HL-60 (cell line): ENCODE data around the gene HSBP1.

Experiments used
- DNase-seq, 2 experiments: peaks; one replicate each; pipeline ENCODE4 v3.0.0-alpha.2; 2010 to 2020; ENCODE audit warnings: low read depth in 1 of 2, low spot score in 1 of 2
- H3K27ac ChIP-seq: fragments of 250-450 bp; sonication (Bioruptor Pico); replicated peaks from 2 replicates; pipeline ENCODE4 v1.5.1; 2020; ENCODE audit warnings: mild to moderate bottlenecking, moderate library complexity
- H3K27me3 ChIP-seq: fragments of 250-450 bp; sonication (Bioruptor Pico); 2 replicates; pipeline ENCODE4 v1.5.1; 2021; ENCODE audit warnings: mild to moderate bottlenecking, moderate library complexity; ENCODE audit not compliant: insufficient read depth, poor library complexity, severe bottlenecking
- H3K4me3 ChIP-seq: replicated peaks from 2 replicates; pipeline ENCODE4 v1.5.1; 2011; ENCODE audit warnings: mild to moderate bottlenecking, control low read depth, low read length; ENCODE audit not compliant: insufficient read depth
- CTCF ChIP-seq: IDR thresholded peaks from one replicate; pipeline ENCODE4 v1.5.1; 2011; ENCODE audit warnings: low read length, control low read depth, inconsistent platforms; ENCODE audit not compliant: insufficient read depth
- GABPA ChIP-seq: IDR thresholded peaks from 2 replicates; pipeline ENCODE4 v1.6.1; 2012; ENCODE audit warnings: low read depth
- POLR2AphosphoS5 ChIP-seq: IDR thresholded peaks from 2 replicates; pipeline ENCODE4 v1.6.1; 2012; ENCODE audit warnings: low read depth
- REST ChIP-seq: IDR thresholded peaks from 2 replicates; pipeline ENCODE4 v1.6.1; 2012; ENCODE audit warnings: low read depth; ENCODE audit not compliant: insufficient replicate concordance
- SPI1 ChIP-seq: IDR thresholded peaks from 2 replicates; pipeline ENCODE4 v1.6.1; 2012; ENCODE audit warnings: low read depth, mild to moderate bottlenecking, borderline replicate concordance

Gene HSBP1

DNA sequence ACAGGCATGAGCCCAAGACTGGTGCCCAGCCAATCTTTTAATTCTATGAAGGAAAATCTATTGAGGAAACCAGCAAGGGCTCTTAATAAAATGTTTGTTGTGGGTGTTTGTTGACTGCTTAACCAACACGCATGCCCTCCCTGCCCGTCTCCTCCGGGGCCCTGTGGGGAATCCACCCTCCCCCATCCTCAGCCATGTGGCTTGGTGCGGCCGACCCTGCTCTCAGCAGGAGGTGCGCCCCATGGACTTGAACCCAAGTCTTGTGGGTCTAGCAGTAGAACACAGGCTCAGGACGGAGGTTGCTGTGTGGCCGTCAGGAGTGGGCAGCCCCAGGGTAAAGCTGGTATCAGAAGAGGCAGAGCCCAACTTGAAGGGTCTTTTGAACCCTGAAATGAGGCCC lies 46.1 kb downstream of the HSBP1 start:
- no peak for TF ChIP-seq CTCF
- no peak for DNase-seq
- Histone ChIP-seq H3K27ac (no peak overlapping the region), H3K27me3 (peaks cover 2% of the 10 kb centered on the region), H3K4me3 (no peak overlapping the region)

GRCh38 chr16:83854420-83854819 lies 46.6 kb downstream of the HSBP1 start:
- TF ChIP-seq SPI1: no peak
- TF ChIP-seq CTCF: no peak
- TF ChIP-seq REST: no peak
- no peak for TF ChIP-seq POLR2AphosphoS5
- no peak for TF ChIP-seq GABPA
- H3K27me3 ChIP-seq: peaks cover 2% of the 10 kb centered on the region

DNA sequence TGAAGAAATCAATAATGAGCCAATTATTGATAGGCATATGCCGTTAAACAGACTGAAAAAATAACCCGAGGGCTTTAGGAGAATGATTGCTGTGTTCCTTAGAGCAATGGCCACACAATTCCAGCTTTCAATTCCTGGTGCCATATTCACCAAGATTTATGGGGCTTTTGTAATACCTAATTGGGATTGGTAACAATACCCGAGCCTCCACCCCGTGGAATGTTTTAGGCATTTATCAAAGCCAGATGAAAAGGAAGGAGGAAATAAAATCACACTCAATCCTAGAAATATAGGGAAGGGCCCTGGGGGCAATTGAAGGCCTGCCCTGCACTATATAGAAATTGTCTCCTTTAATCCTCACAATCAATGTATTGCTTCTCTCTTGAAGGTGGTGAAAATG lies 49.0 kb downstream of the HSBP1 start:
- DNase-seq: no peak
- no peak for TF ChIP-seq CTCF
- no peak for TF ChIP-seq SPI1
- TF ChIP-seq REST: no peak
- Histone ChIP-seq H3K27ac (no peak overlapping the region), H3K27me3 (peaks cover 2% of the 10 kb centered on the region), H3K4me3 (no peak overlapping the region)

More at GRCh38 chr16:83854420-83854819, 46.6 kb downstream of the HSBP1 start:
- no peak for DNase-seq
- H3K27ac ChIP-seq: no peak overlapping the region
- H3K4me3 ChIP-seq: no peak overlapping the region

- DNase-seq: no peak
- H3K4me3 ChIP-seq: no peak overlapping the region
- no peak overlapping the region for H3K27ac ChIP-seq
- TF ChIP-seq CTCF (no peak), GABPA (no peak), REST (no peak), SPI1 (no peak), POLR2AphosphoS5 (no peak)
- peaks cover 2% of the 10 kb centered on the region for H3K27me3 ChIP-seq
These were observed 51.5 kb downstream of the HSBP1 start for GRCh38 chr16:83859265-83859664.
